ENCODE data around the gene IGF1R. TPM values are rescaled to one million over a fixed set of nuclear protein-coding genes. Genes with fewer than 3 reads are reported as not detected.

The IGF1R gene
- total RNA-seq, 2 experiments from 2014 or later: 7.1 to 7.7 TPM

- POLR2A ChIA-PET: interaction anchor here (0.5 kb wide), 1 partner anchor 155 kb away, joined by 3 read pairs; no protein-coding TSS in a partner anchor
- CTCF ChIA-PET: no interaction called here
- Mint-ChIP-seq H3K9me3 (no peaks in the 10 kb centered on the region), H3K4me1 (no peaks in the 10 kb centered on the region), H3K4me3 (no peak overlapping the region), H3K27me3 (peaks cover 2% of the 10 kb centered on the region), H3K27ac (no peak overlapping the region), H3K36me3 (ENCODE audit: low read depth) (no peaks in the 10 kb centered on the region)
- DNase-seq: no peak
These were observed 155.7 kb downstream of the IGF1R start for GRCh38 chr15:98804057-98804380.

GRCh38 chr15:98805434-98806274 lies 157.3 kb downstream of the IGF1R start:
- DNase-seq: no peak
- H3K36me3 Mint-ChIP-seq (ENCODE audit: low read depth): no peaks in the 10 kb centered on the region
- POLR2A ChIA-PET: no interaction called here
- peaks cover 2% of the 10 kb centered on the region for H3K27me3 Mint-ChIP-seq
- CTCF ChIA-PET: no interaction called here
- no peak overlapping the region for H3K27ac Mint-ChIP-seq
- no peak overlapping the region for H3K4me3 Mint-ChIP-seq
- no peaks in the 10 kb centered on the region for H3K9me3 Mint-ChIP-seq
- no peaks in the 10 kb centered on the region for H3K4me1 Mint-ChIP-seq

- H3K27ac Mint-ChIP-seq: no peak overlapping the region
These were observed 158.0 kb downstream of the IGF1R start for GRCh38 chr15:98806275-98806895.

GRCh38 chr15:98807262-98807661 lies 158.9 kb downstream of the IGF1R start:
- H3K9me3 Mint-ChIP-seq: no peaks in the 10 kb centered on the region
- H3K36me3 Mint-ChIP-seq (ENCODE audit: low read depth): no peaks in the 10 kb centered on the region
- no peak overlapping the region for H3K27ac Mint-ChIP-seq
- no peak overlapping the region for H3K4me3 Mint-ChIP-seq
- no peaks in the 10 kb centered on the region for H3K27me3 Mint-ChIP-seq
- H3K4me1 Mint-ChIP-seq: no peaks in the 10 kb centered on the region
- ChIA-PET CTCF (interaction anchor here (0.6 kb wide), 1 partner anchor 68 kb away, joined by 3 read pairs; no protein-coding TSS in a partner anchor), POLR2A (no interaction called here)
- no peak for DNase-seq

More at GRCh38 chr15:98806275-98806895, 158.0 kb downstream of the IGF1R start:
- no peaks in the 10 kb centered on the region for H3K9me3 Mint-ChIP-seq
- DNase-seq: no peak
- ChIA-PET POLR2A (no interaction called here), CTCF (interaction anchor here (0.6 kb wide), 1 partner anchor 69 kb away, joined by 3 read pairs; no protein-coding TSS in a partner anchor)
- no peaks in the 10 kb centered on the region for H3K27me3 Mint-ChIP-seq
- no peak overlapping the region for H3K4me3 Mint-ChIP-seq
- H3K36me3 Mint-ChIP-seq (ENCODE audit: low read depth): no peaks in the 10 kb centered on the region
- H3K4me1 Mint-ChIP-seq: no peaks in the 10 kb centered on the region

- Mint-ChIP-seq H3K4me1 (no peaks in the 10 kb centered on the region), H3K27me3 (no peaks in the 10 kb centered on the region), H3K4me3 (no peak overlapping the region), H3K36me3 (ENCODE audit: low read depth) (no peaks in the 10 kb centered on the region), H3K27ac (no peak overlapping the region), H3K9me3 (no peaks in the 10 kb centered on the region)
- ChIA-PET CTCF (no interaction called here), POLR2A (no interaction called here)
- no peak for DNase-seq
These were observed 160.9 kb downstream of the IGF1R start for GRCh38 chr15:98809273-98809672.

- Mint-ChIP-seq H3K27ac (no peak overlapping the region), H3K36me3 (ENCODE audit: low read depth) (no peaks in the 10 kb centered on the region), H3K27me3 (no peaks in the 10 kb centered on the region), H3K4me3 (no peak overlapping the region), H3K9me3 (no peaks in the 10 kb centered on the region), H3K4me1 (no peaks in the 10 kb centered on the region)
- no peak for DNase-seq
- POLR2A ChIA-PET: no interaction called here
- CTCF ChIA-PET: no interaction called here
These were observed 164.5 kb downstream of the IGF1R start for GRCh38 chr15:98812716-98813446.

- Mint-ChIP-seq H3K27ac (no peak overlapping the region), H3K4me3 (no peak overlapping the region), H3K9me3 (no peaks in the 10 kb centered on the region), H3K4me1 (no peaks in the 10 kb centered on the region), H3K36me3 (ENCODE audit: low read depth) (no peaks in the 10 kb centered on the region), H3K27me3 (no peaks in the 10 kb centered on the region)
- ChIA-PET CTCF (no interaction called here), POLR2A (no interaction called here)
- no peak for DNase-seq
These were observed 165.6 kb downstream of the IGF1R start for GRCh38 chr15:98813951-98814350.

GRCh38 chr15:98815207-98815606 lies 166.9 kb downstream of the IGF1R start:
- Mint-ChIP-seq H3K36me3 (ENCODE audit: low read depth) (no peaks in the 10 kb centered on the region), H3K9me3 (no peaks in the 10 kb centered on the region), H3K4me3 (no peak overlapping the region), H3K4me1 (no peaks in the 10 kb centered on the region), H3K27ac (no peak overlapping the region), H3K27me3 (no peaks in the 10 kb centered on the region)
- CTCF ChIA-PET: interaction anchor here (1.2 kb wide), 1 partner anchor 36 kb away, joined by 3 read pairs; no protein-coding TSS in a partner anchor
- no peak for DNase-seq
- POLR2A ChIA-PET: no interaction called here

GRCh38 chr15:98817745-98818144 lies 169.4 kb downstream of the IGF1R start:
- no peaks in the 10 kb centered on the region for H3K36me3 Mint-ChIP-seq (ENCODE audit: low read depth)
- H3K4me3 Mint-ChIP-seq: no peak overlapping the region
- H3K27me3 Mint-ChIP-seq: no peaks in the 10 kb centered on the region
- H3K9me3 Mint-ChIP-seq: peaks cover 2% of the 10 kb centered on the region
- DNase-seq: no peak
- no peaks in the 10 kb centered on the region for H3K4me1 Mint-ChIP-seq
- no peak overlapping the region for H3K27ac Mint-ChIP-seq
- CTCF ChIA-PET: interaction anchor here (0.6 kb wide), 1 partner anchor 13 kb away, joined by 3 read pairs; no protein-coding TSS in a partner anchor
- POLR2A ChIA-PET: no interaction called here

- POLR2A ChIA-PET: no interaction called here
- no peaks in the 10 kb centered on the region for H3K4me1 Mint-ChIP-seq
- H3K9me3 Mint-ChIP-seq: peaks cover 13% of the 10 kb centered on the region
- CTCF ChIA-PET: interaction anchor here (0.8 kb wide), 1 partner anchor 143 kb away, joined by 3 read pairs; no protein-coding TSS in a partner anchor
- no peaks in the 10 kb centered on the region for H3K27me3 Mint-ChIP-seq
- DNase-seq: no peak
- H3K36me3 Mint-ChIP-seq (ENCODE audit: low read depth): no peaks in the 10 kb centered on the region
- no peak overlapping the region for H3K4me3 Mint-ChIP-seq
- no peak overlapping the region for H3K27ac Mint-ChIP-seq
These were observed 174.7 kb downstream of the IGF1R start for GRCh38 chr15:98823012-98823458.

GRCh38 chr15:98823616-98824015 lies 175.3 kb downstream of the IGF1R start:
- Mint-ChIP-seq H3K36me3 (ENCODE audit: low read depth) (no peaks in the 10 kb centered on the region), H3K4me1 (no peaks in the 10 kb centered on the region), H3K9me3 (peaks cover 16% of the 10 kb centered on the region), H3K27me3 (no peaks in the 10 kb centered on the region), H3K27ac (no peak overlapping the region), H3K4me3 (no peak overlapping the region)
- CTCF ChIA-PET: interaction anchor here (0.8 kb wide), 1 partner anchor 143 kb away, joined by 3 read pairs; no protein-coding TSS in a partner anchor
- POLR2A ChIA-PET: no interaction called here
- DNase-seq: no peak

GRCh38 chr15:98824595-98824994 lies 176.3 kb downstream of the IGF1R start:
- POLR2A ChIA-PET: no interaction called here
- H3K27me3 Mint-ChIP-seq: no peaks in the 10 kb centered on the region
- H3K36me3 Mint-ChIP-seq (ENCODE audit: low read depth): no peaks in the 10 kb centered on the region
- DNase-seq: no peak
- CTCF ChIA-PET: interaction anchor here (0.6 kb wide), 1 partner anchor 247 kb away, joined by 3 read pairs; no protein-coding TSS in a partner anchor
- H3K4me3 Mint-ChIP-seq: no peak overlapping the region
- no peak overlapping the region for H3K27ac Mint-ChIP-seq
- H3K4me1 Mint-ChIP-seq: no peaks in the 10 kb centered on the region
- peaks cover 19% of the 10 kb centered on the region for H3K9me3 Mint-ChIP-seq

- no peak for DNase-seq
- Mint-ChIP-seq H3K36me3 (ENCODE audit: low read depth) (peaks cover 9% of the 10 kb centered on the region), H3K27me3 (no peaks in the 10 kb centered on the region), H3K9me3 (peaks cover 36% of the 10 kb centered on the region), H3K4me1 (no peaks in the 10 kb centered on the region), H3K4me3 (no peak overlapping the region), H3K27ac (no peak overlapping the region)
- ChIA-PET CTCF (no interaction called here), POLR2A (no interaction called here)
These were observed 178.3 kb downstream of the IGF1R start for GRCh38 chr15:98826658-98827057.
